Measurements from ENCODE around the gene PCDHGA5. TPM values are rescaled to one million over a fixed set of nuclear protein-coding genes. Genes with fewer than 3 reads are reported as not detected.
A peak's percentile ranks its signal among the peaks of the same experiment; 100 is the strongest.

The PCDHGA5 gene
- polyA plus RNA-seq, 2 donors: 0.14 to 0.28 TPM

- Histone ChIP-seq H3K27ac (ENCODE audit: low read depth in 2 of 2, low read length in 1 of 2) (no peak within 1 kb of the TSS), H3K9me3 (ENCODE audit: control insufficient read depth in 2 of 2, insufficient read depth in 1 of 2, low read depth in 1 of 2, low read length in 1 of 2) (peaks cover 17 to 38% of the 10 kb centered on the region in 2 donors), H3K4me3 (ENCODE audit: low read depth in 1 of 2, low read length in 2 of 2) (peak within 1 kb of the TSS in 1 of 2 donors; percentile 37), H3K27me3 (ENCODE audit: control insufficient read depth in 1 of 2, insufficient read depth in 2 of 2, low read length in 2 of 2) (peaks cover 0 to 3% of the 10 kb centered on the region in 2 donors), H3K36me3 (ENCODE audit: control insufficient read depth in 2 of 2, insufficient read depth in 2 of 2, low read length in 1 of 2) (no peaks in the 10 kb centered on the region), H3K4me1 (ENCODE audit: control insufficient read depth in 2 of 2, insufficient read depth in 2 of 2, low read length in 1 of 2) (peaks cover 0 to 2% of the 10 kb centered on the region in 2 donors)
- 25 to 26% methylated on average over 29 of the region's 29 CpGs for WGBS, 2 donors
Measured at GRCh38 chr5:141349917-141350619, 13.9 kb upstream of the PCDHGA5 start, which contains the start of gene PCDHGB1. Gene PCDHGB1, plus strand, starts transcription at chr5:141350099. Its CDS starts 162 bp downstream, at chr5:141350261.

GRCh38 chr5:141351591-141351990, 12.4 kb upstream of the PCDHGA5 start:
- Histone ChIP-seq H3K4me3 (ENCODE audit: low read depth in 1 of 2, low read length in 2 of 2) (no peak overlapping the region), H3K36me3 (ENCODE audit: control insufficient read depth in 2 of 2, insufficient read depth in 2 of 2, low read length in 1 of 2) (no peaks in the 10 kb centered on the region), H3K27ac (ENCODE audit: low read depth in 2 of 2, low read length in 1 of 2) (no peak overlapping the region), H3K4me1 (ENCODE audit: control insufficient read depth in 2 of 2, insufficient read depth in 2 of 2, low read length in 1 of 2) (peaks cover 0 to 2% of the 10 kb centered on the region in 2 donors), H3K27me3 (ENCODE audit: control insufficient read depth in 1 of 2, insufficient read depth in 2 of 2, low read length in 2 of 2) (peaks cover 0 to 3% of the 10 kb centered on the region in 2 donors), H3K9me3 (ENCODE audit: control insufficient read depth in 2 of 2, insufficient read depth in 1 of 2, low read depth in 1 of 2, low read length in 1 of 2) (peaks cover 25 to 46% of the 10 kb centered on the region in 2 donors)
- 40 to 42% methylated on average over 31 to 36 of the region's 36 CpGs for WGBS, 2 donors

GRCh38 chr5:141354900-141355469, 9.0 kb upstream of the PCDHGA5 start, which contains the start of gene PCDHGA4:
Gene PCDHGA4, plus strand, starts transcription at chr5:141355021. Its CDS starts 87 bp downstream, at chr5:141355108.
- Histone ChIP-seq H3K4me3 (ENCODE audit: low read depth in 1 of 2, low read length in 2 of 2) (peak within 1 kb of the TSS in 1 of 2 donors; percentile 27), H3K9me3 (ENCODE audit: control insufficient read depth in 2 of 2, insufficient read depth in 1 of 2, low read depth in 1 of 2, low read length in 1 of 2) (peaks cover 32 to 53% of the 10 kb centered on the region in 2 donors)
- 23 to 25% methylated on average over 29 of the region's 29 CpGs for WGBS, 2 donors

GRCh38 chr5:141355641-141356040, 8.3 kb upstream of the PCDHGA5 start:
- peaks cover 31 to 54% of the 10 kb centered on the region in 2 donors for H3K9me3 ChIP-seq (ENCODE audit: control insufficient read depth in 2 of 2, insufficient read depth in 1 of 2, low read depth in 1 of 2, low read length in 1 of 2)
- H3K4me3 ChIP-seq (ENCODE audit: low read depth in 1 of 2, low read length in 2 of 2): no peak overlapping the region
- no peak overlapping the region for H3K27ac ChIP-seq (ENCODE audit: low read depth in 2 of 2, low read length in 1 of 2)
- WGBS, 2 donors: 55 to 56% methylated on average over 24 of the region's 24 CpGs
- peaks cover 0 to 2% of the 10 kb centered on the region in 2 donors for H3K4me1 ChIP-seq (ENCODE audit: control insufficient read depth in 2 of 2, insufficient read depth in 2 of 2, low read length in 1 of 2)
- H3K36me3 ChIP-seq (ENCODE audit: control insufficient read depth in 2 of 2, insufficient read depth in 2 of 2, low read length in 1 of 2): no peaks in the 10 kb centered on the region
- H3K27me3 ChIP-seq (ENCODE audit: control insufficient read depth in 1 of 2, insufficient read depth in 2 of 2, low read length in 2 of 2): peaks cover 0 to 8% of the 10 kb centered on the region in 2 donors

More at GRCh38 chr5:141354900-141355469, 9.0 kb upstream of the PCDHGA5 start, which contains the start of gene PCDHGA4:
- peaks cover 0 to 2% of the 10 kb centered on the region in 2 donors for H3K4me1 ChIP-seq (ENCODE audit: control insufficient read depth in 2 of 2, insufficient read depth in 2 of 2, low read length in 1 of 2)
- H3K27me3 ChIP-seq (ENCODE audit: control insufficient read depth in 1 of 2, insufficient read depth in 2 of 2, low read length in 2 of 2): peaks cover 0 to 3% of the 10 kb centered on the region in 2 donors
- H3K36me3 ChIP-seq (ENCODE audit: control insufficient read depth in 2 of 2, insufficient read depth in 2 of 2, low read length in 1 of 2): no peaks in the 10 kb centered on the region
- H3K27ac ChIP-seq (ENCODE audit: low read depth in 2 of 2, low read length in 1 of 2): no peak within 1 kb of the TSS

- Histone ChIP-seq H3K9me3 (ENCODE audit: control insufficient read depth in 2 of 2, insufficient read depth in 1 of 2, low read depth in 1 of 2, low read length in 1 of 2) (peaks cover 33 to 53% of the 10 kb centered on the region in 2 donors), H3K27ac (ENCODE audit: low read depth in 2 of 2, low read length in 1 of 2) (no peak overlapping the region), H3K36me3 (ENCODE audit: control insufficient read depth in 2 of 2, insufficient read depth in 2 of 2, low read length in 1 of 2) (no peaks in the 10 kb centered on the region), H3K27me3 (ENCODE audit: control insufficient read depth in 1 of 2, insufficient read depth in 2 of 2, low read length in 2 of 2) (peaks cover 0 to 5% of the 10 kb centered on the region in 2 donors), H3K4me1 (ENCODE audit: control insufficient read depth in 2 of 2, insufficient read depth in 2 of 2, low read length in 1 of 2) (no peaks in the 10 kb centered on the region), H3K4me3 (ENCODE audit: low read depth in 1 of 2, low read length in 2 of 2) (no peak overlapping the region)
- 65 to 71% methylated on average over 5 of the region's 5 CpGs for WGBS, 2 donors
Measured at GRCh38 chr5:141356133-141356532, 7.8 kb upstream of the PCDHGA5 start.

- Histone ChIP-seq H3K27ac (ENCODE audit: low read depth in 2 of 2, low read length in 1 of 2) (no peak overlapping the region), H3K4me1 (ENCODE audit: control insufficient read depth in 2 of 2, insufficient read depth in 2 of 2, low read length in 1 of 2) (peaks cover 0 to 4% of the 10 kb centered on the region in 2 donors), H3K4me3 (ENCODE audit: low read depth in 1 of 2, low read length in 2 of 2) (no peak overlapping the region), H3K27me3 (ENCODE audit: control insufficient read depth in 1 of 2, insufficient read depth in 2 of 2, low read length in 2 of 2) (peaks cover 0 to 5% of the 10 kb centered on the region in 2 donors), H3K36me3 (ENCODE audit: control insufficient read depth in 2 of 2, insufficient read depth in 2 of 2, low read length in 1 of 2) (no peaks in the 10 kb centered on the region), H3K9me3 (ENCODE audit: control insufficient read depth in 2 of 2, insufficient read depth in 1 of 2, low read depth in 1 of 2, low read length in 1 of 2) (peaks cover 33 to 53% of the 10 kb centered on the region in 2 donors)
- WGBS, 2 donors: 45 to 52% methylated on average over 19 of the region's 19 CpGs
Measured at GRCh38 chr5:141356950-141357349, 7.0 kb upstream of the PCDHGA5 start.

GRCh38 chr5:141359790-141360426, 4.1 kb upstream of the PCDHGA5 start, which contains the start of gene PCDHGB2:
Gene PCDHGB2, plus strand, starts transcription at chr5:141359994. Its CDS starts 142 bp downstream, at chr5:141360136.
- Histone ChIP-seq H3K4me3 (ENCODE audit: low read depth in 1 of 2, low read length in 2 of 2) (peak within 1 kb of the TSS; percentile 18 to 40), H3K36me3 (ENCODE audit: control insufficient read depth in 2 of 2, insufficient read depth in 2 of 2, low read length in 1 of 2) (no peaks in the 10 kb centered on the region), H3K4me1 (ENCODE audit: control insufficient read depth in 2 of 2, insufficient read depth in 2 of 2, low read length in 1 of 2) (peaks cover 0 to 4% of the 10 kb centered on the region in 2 donors), H3K27me3 (ENCODE audit: control insufficient read depth in 1 of 2, insufficient read depth in 2 of 2, low read length in 2 of 2) (peaks cover 0 to 5% of the 10 kb centered on the region in 2 donors), H3K9me3 (ENCODE audit: control insufficient read depth in 2 of 2, insufficient read depth in 1 of 2, low read depth in 1 of 2, low read length in 1 of 2) (peaks cover 41 to 59% of the 10 kb centered on the region in 2 donors), H3K27ac (ENCODE audit: low read depth in 2 of 2, low read length in 1 of 2) (no peak within 1 kb of the TSS)
- 19 to 21% methylated on average over 24 of the region's 24 CpGs for WGBS, 2 donors

- Histone ChIP-seq H3K27me3 (ENCODE audit: control insufficient read depth in 1 of 2, insufficient read depth in 2 of 2, low read length in 2 of 2) (peaks cover 0 to 5% of the 10 kb centered on the region in 2 donors), H3K4me3 (ENCODE audit: low read depth in 1 of 2, low read length in 2 of 2) (no peak overlapping the region), H3K4me1 (ENCODE audit: control insufficient read depth in 2 of 2, insufficient read depth in 2 of 2, low read length in 1 of 2) (peaks cover 0 to 4% of the 10 kb centered on the region in 2 donors), H3K27ac (ENCODE audit: low read depth in 2 of 2, low read length in 1 of 2) (no peak overlapping the region), H3K36me3 (ENCODE audit: control insufficient read depth in 2 of 2, insufficient read depth in 2 of 2, low read length in 1 of 2) (no peaks in the 10 kb centered on the region), H3K9me3 (ENCODE audit: control insufficient read depth in 2 of 2, insufficient read depth in 1 of 2, low read depth in 1 of 2, low read length in 1 of 2) (peaks cover 38 to 59% of the 10 kb centered on the region in 2 donors)
- WGBS, 2 donors: 36 to 45% methylated on average over 15 of the region's 15 CpGs
Measured at GRCh38 chr5:141360685-141361084, 3.3 kb upstream of the PCDHGA5 start.

GRCh38 chr5:141362719-141363118, 1.2 kb upstream of the PCDHGA5 start:
- H3K4me3 ChIP-seq (ENCODE audit: low read depth in 1 of 2, low read length in 2 of 2): no peak overlapping the region
- H3K36me3 ChIP-seq (ENCODE audit: control insufficient read depth in 2 of 2, insufficient read depth in 2 of 2, low read length in 1 of 2): no peaks in the 10 kb centered on the region
- H3K27ac ChIP-seq (ENCODE audit: low read depth in 2 of 2, low read length in 1 of 2): no peak overlapping the region
- peaks cover 0 to 5% of the 10 kb centered on the region in 2 donors for H3K27me3 ChIP-seq (ENCODE audit: control insufficient read depth in 1 of 2, insufficient read depth in 2 of 2, low read length in 2 of 2)
- peaks cover 0 to 4% of the 10 kb centered on the region in 2 donors for H3K4me1 ChIP-seq (ENCODE audit: control insufficient read depth in 2 of 2, insufficient read depth in 2 of 2, low read length in 1 of 2)
- peaks cover 38 to 51% of the 10 kb centered on the region in 2 donors for H3K9me3 ChIP-seq (ENCODE audit: control insufficient read depth in 2 of 2, insufficient read depth in 1 of 2, low read depth in 1 of 2, low read length in 1 of 2)
